GM21390 (cell line): Measurements from ENCODE around the gene DESI1.
"Not testable (repeated sequence)": the region's sequence is repeated elsewhere in the genome, so short reads cannot be mapped to it uniquely, and the experiment has no call there.

Experiments
- ATAC-seq: cut with Tn5 transposase; IDR thresholded peaks from one replicate; pipeline ENCODE4 v1.9.1; 2021; ENCODE audit not compliant: unreplicated experiment

Gene DESI1

DNA sequence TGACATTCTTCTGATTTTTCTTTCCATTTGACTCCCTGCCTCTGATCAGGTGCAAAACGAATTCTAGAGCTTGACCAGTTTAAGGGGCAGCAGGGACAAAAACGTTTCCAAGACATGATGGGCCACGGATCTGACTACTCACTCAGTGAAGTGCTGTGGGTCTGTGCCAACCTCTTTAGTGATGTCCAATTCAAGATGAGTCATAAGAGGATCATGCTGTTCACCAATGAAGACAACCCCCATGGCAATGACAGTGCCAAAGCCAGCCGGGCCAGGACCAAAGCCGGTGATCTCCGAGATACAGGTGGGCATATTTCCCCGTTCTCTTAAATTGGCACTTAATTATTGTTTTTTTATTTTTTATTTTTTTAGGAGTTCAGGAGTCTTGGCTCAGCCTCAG, 15.6 kb upstream of the DESI1 start:
- no peak for ATAC-seq

DNA sequence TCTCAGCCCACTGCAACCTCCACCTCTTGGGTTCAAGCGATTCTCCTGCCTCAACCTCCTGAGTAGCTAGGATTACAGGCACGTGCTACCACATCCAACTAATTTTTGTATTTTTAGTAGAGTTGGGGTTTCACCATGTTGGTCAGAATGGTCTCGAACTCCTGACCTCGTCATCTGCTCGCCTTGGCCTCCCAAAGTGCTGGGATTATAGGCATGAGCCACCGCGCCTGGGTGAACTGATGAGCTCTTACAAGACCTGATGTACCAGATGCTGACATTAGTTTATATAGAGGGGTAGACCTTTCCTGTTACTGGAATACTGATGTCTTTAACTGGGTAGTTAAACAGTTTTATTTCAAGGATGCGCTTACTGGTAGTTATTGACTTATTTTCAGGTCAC, 13.8 kb upstream of the DESI1 start:
- not testable (repeated sequence) for ATAC-seq

DNA sequence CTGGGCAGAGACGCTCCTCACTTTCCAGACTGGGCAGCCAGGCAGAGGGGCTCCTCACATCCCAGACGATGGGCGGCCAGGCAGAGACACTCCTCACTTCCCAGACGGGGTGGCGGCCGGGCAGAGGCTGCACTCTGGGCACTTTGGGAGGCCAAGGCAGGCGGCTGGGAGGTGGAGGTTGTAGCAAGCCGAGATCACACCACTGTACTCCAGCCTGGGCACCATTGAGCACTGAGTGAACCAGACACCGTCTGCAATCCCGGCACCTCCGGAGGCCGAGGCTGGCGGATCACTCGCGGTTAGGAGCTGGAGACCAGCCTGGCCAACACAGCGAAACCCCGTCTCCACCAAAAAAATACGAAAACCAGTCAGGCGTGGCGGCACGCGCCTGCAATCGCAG, 10.8 kb upstream of the DESI1 start:
- ATAC-seq = not testable (repeated sequence)

DNA sequence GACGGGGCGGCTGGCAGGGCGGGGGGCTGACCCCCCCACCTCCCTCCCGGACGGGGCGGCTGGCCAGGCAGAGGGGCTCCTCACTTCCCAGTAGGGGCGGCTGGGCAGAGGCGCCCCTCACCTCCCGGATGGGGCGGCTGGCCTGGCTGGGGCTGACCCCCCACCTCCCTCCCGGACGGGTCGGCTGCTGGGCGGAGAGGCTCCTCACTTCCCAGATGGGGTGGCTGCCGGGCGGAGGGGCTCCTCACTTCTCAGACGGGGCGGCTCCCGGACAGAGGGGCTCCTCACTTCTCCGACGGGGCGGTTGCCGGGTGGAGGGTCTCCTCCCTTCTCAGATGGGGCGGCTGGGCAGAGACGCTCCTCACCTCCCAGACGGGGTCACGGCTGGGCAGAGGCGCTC, 10.3 kb upstream of the DESI1 start:
- ATAC-seq = not testable (repeated sequence)

DNA sequence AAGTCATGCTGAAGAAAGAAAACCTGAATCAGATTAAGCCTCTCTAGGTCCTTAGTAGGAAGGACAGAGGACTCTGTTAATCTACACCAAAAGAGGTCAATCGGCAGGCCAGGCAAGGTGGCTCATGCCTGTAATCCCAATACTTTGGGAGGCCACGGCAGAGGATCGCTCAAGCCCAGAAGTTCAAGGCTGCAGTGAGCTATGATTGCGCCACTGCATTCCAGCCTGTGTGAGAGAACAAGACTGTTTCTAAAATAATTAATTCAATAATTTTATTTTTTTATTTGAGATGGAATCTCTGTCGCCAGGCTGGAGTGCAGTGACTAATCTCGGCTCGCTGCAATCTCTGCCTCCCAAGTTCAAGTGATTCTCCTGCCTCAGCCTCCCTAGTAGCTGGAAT, 4.7 kb upstream of the DESI1 start:
- no peak for ATAC-seq

DNA sequence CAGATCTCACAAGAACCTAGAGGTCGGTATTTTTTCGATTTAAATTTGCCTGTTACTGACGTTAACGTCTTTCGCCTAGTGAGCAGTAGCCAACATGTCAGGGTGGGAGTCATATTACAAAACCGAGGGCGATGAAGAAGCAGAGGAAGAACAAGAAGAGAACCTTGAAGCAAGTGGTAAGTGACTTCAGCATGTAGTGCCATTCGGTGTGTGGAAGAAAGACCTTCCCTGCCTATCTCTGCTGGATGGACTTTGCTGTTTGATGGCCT, 1.0 kb upstream of the DESI1 start:
- no peak for ATAC-seq

DNA sequence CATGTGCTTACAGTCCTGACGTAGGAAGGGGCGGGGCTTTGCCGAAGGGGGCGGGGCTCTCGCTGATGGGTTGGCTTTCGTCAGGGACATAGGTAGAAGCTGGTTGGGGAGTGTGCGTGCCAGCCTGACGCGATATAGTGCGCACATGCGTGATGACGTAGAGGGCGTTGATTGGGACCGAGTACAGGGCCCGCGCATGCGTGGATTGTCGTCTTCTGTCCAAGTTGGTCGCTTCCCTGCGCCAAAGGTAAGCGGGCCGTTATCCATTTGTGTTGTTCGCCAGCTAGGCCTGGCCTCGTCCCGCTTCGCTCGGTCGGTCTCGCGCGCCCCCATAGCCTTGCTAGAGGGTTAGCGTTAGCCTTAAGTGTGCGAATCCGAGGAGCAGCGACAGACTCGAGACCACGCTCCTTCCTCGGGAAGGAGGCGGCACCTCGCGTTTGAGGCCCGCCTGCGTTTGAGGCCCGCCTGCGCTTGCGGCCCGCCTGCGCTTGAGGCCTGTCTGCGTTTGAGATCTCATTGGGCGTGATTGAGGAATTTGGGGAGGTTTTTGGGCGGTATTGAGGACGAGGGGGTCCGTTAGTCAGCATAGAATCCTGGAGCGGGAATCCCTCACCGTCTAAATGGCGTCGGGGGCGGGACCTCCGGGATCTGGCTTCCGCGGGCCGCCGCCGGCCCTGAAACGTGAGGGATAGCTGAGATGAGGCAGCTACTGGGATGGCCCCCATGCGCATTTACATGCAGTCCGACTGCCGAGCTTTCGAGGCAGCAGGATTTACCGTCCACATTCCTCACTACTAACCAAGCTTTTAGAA, 462 bp upstream of the DESI1 start, which contains the start of gene XRCC6:
Gene XRCC6, plus strand, starts transcription at position 197 of the 812 bp plus-strand sequence. CDS start 710 bp downstream, outside the sequence.
- ATAC-seq = peak; percentile 69

DNA sequence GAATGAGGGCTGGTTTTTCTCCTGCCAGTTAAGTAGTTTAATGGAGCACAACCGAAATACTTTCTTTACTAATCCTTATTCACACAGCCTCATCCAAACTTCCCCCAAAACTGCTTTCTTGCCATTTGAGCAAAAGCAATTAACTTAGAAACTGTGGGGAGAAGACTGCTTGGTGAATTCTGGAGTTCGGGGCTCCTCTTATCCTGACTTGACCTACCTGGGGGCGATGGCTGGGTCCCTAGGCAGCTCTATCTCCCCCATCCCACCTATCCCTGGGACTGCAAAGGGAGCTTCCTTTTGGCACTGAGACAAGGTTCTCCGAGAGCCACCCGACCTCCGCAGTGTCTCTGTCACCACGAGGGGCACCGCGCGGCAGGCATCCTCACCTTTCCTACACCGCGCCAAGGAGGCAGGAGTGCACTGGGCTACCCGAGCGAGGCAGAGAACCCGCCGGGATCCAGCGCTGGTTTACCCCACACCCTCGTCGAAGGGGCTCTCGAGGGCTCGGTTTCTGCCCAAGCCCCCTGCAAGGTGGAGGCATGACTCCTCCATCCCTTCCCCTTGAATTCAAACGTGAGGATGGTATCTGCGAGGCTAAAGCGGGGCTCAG, 759 bp downstream of the DESI1 start:
- peak; percentile 25 for ATAC-seq

DNA sequence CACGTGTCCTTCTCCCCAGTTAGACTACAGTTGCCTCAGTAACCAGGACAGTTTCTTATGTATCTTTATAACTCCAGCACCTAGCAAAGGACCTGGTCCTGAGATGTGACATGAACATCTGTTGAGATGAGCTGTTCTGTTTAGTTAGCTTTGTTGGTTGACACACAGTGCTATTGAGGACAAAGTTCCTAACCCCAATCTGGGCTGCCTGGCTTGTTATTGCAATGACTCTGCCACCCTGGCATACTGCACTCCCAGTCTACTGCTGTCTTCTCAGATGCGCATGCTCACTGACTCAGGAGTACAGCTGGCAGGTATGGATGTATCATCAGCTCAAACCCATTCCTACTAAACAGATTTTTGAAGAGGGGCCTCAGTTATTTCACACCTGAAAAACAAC, 7.4 kb downstream of the DESI1 start:
- ATAC-seq = no peak

DNA sequence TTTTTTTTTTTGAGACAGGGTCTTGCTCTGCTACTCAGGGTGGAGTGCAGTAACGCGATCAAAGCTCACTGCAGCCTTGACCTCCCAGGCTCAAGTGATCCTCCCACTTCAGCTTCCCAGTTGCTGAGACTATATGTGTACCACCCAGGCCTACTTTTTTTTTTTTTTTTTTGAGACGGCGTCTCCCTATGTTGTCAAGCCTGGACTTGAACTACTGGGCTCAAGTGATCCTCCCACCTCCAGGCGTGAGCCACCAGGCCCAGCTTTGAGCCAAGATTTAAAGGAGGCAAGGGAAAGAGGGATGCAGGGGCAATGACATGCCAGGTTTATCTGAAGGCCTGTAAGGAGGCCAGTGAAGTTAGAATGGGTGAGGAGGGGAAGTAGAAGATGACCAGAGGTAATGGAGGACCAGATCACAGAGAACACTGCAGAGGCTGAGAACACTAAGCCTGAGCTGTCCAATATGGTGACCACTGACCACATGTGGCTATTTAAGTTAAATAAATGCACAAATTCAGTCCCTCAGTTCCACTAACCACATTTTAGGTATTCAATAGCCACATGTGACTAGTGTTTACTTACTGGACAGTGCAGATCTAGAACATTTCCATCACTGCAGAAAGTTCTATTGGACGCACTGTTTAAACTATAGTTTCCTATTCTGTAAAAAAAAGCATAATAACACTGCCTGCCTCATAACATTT, 8.1 kb downstream of the DESI1 start:
- ATAC-seq = no peak

DNA sequence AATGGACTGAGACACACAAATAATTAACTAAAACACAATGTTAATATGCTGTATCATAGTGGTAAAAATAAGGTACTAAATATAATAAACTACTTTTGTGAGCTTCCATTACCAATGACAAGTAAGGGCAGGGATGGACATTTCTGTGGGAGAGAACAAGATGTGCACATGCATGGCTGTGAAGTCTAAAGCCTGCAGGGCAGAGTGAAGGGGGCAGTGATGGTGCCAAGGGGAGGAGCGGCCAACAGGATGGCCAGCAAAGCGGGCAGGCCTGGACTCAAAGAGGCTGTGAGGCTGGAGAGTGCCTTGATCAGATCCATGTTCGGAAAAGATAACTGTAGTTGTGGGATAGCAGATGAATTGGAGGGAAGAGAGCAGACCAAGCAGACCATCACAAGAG, 12.5 kb downstream of the DESI1 start:
- ATAC-seq = no peak

DNA sequence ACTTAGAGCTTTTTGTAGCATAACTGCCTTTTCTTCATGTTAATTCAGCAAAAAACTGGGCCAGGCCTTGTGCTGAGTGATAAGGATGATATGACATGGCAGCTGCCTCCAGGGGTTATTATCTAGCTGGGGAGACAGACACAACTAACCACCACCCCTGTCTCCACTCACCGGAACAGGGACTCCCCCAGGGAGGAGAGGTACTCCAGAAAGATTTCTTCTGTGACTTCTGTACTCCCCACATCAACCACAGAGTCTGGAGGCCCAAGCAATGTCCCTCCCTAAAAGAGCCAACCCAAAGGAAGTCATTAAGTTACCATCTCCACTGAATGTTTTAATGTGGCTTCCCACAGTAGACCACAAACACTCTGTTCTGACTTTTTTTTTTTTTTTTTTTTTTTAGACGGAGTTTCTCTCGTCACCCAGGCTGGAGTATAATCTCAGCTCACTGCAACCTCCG, 16.9 kb downstream of the DESI1 start:
- ATAC-seq = peak; percentile 60

DNA sequence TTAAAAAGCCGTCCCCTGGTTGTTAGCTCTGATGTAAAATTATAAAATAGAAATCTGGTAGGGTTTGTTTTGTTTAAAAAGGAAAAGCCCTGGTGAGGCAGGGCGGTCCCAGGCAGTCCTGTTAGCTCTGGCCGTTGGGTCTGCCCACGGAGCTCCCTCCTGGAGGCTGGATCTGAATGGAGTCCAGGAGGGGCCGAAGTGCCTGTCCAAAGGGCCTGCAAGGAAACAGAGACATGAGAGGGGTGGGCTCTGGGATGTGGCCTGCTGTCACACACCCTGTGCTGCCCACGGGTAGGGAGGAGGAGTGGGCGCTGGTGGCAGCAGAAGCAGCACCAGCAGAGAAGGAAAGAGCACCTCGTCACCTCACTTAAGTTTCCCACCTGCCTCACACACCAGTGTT, 19.9 kb downstream of the DESI1 start:
- no peak for ATAC-seq

DNA sequence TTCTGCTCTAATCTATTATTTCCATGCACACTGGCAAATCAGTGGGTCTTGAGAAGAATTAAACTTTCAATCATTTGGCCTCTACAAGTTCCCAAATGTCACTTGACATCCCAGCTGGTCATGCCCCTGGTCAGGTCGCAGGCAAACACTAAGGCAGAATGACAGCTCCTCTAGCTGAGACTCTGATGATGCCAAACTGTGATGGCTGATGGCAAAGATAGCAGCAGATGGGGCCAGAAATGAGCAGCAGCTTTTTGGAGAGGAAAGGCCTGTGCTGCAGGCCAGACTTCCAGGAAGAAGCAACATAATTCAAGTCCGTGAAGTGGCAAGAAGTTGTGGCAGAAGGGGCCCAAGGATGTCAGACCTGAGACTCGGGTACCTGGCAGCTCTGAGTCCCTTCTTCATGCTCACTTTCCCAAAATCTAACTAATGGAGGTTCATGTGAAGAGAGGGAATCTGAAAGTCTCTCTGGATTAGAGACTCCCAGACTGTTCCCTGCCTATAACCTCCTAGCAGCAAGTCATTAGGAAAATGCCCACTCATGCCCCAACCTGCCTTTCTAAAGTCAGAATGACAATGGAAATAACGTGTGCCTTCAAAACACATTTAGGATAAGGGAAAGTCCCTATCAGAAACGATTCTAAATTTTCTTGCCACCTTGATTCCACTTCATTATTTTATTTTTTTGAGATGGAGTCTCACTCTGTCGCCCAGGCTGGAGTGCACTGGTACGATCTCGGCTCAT, 21.8 kb downstream of the DESI1 start:
- ATAC-seq = no peak

DNA sequence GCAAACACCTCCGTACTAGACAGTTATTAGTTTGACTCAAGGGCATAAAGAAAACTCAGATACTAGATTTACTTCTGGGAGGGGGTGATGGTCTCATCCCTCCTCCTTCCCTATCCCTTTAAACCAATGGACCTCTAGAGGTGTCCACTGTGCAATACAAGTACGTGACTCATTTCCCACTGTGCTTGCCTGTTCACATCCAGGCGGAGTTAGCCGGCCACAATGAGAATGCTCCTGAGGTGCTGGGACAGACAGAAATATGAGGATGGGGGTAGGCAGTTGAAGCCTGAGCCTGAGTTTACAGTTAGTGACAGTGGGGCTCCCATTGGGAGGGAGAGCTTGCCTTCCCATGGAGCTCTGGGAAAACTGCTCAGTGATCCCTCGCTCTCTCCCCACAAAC, 22.8 kb downstream of the DESI1 start:
- no peak for ATAC-seq

DNA sequence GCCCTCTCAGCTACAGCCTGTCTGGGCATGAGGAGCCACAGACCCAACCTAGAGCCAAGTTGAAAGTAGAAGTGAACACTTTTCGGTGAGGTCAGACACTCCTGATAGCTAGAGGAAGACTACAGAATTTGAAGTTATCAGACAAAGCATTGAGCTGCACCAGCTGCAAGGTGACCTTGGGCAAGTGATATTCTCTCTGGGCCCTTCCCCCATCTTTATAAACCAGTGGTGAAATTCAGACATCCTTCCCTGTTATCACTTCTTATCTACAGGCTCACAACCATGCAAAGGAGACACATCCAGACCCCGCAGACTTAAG, 23.2 kb downstream of the DESI1 start:
- no peak for ATAC-seq

DNA sequence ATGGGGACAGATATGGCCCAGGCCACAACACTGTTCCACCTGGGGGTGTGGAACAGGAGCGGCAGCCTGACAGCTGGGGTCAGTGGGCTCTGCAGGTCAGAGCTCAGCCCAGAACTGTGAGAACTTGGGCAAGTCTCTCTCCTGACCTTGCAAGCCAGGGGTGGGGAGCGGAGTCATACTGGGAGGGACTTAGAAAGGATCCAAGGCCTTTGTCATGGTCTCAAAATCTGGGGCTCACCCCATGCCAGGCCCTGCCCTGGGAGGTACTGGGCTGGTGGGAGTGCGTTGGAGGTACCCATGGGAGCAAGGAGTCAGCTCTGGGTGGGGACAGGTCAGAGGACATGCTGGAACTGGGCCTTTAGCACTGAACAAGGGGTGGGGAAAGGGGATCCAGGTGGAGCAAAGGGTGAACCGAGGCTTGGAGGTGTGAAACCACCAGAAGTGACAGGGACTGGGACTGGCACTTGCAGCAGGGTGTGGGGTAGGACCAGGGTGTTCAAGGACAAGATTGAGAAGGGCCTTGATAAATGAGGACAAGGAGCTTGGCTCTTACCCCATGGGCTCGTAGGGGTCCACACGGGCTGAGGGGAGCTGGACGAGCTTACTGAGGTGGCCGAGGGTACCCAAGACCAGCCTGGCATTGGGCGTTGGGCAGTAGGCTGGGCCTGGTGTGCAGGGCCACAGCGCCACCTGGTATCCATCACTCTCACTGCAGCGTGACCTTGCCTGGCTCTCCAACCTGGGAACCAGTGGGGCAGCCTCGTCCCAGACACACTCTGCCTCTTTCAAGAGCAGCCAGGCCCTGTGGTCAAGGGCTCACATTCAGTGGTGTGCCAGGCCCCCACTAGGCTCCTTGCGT, 23.8 kb downstream of the DESI1 start:
- ATAC-seq = no peak

DNA sequence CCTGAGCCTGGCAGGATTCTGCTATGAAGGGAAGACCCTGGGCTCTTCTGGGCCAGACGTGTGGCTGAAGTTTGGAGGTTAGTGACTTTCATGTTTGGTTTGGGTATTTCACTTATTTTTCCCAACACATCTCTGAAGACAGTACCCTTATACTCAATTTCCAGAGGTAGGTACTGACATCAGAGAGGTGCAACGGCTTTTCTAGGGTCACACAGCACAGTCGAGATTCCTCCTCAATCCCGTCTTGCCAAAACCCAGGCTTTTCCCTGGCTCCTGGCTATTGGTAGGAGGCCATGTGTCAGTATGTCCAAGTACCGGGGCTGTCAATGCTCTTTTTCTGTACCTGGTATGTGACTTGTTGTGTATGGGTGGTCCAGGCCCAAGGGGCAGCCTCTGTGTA, 25.1 kb downstream of the DESI1 start:
- no peak for ATAC-seq

DNA sequence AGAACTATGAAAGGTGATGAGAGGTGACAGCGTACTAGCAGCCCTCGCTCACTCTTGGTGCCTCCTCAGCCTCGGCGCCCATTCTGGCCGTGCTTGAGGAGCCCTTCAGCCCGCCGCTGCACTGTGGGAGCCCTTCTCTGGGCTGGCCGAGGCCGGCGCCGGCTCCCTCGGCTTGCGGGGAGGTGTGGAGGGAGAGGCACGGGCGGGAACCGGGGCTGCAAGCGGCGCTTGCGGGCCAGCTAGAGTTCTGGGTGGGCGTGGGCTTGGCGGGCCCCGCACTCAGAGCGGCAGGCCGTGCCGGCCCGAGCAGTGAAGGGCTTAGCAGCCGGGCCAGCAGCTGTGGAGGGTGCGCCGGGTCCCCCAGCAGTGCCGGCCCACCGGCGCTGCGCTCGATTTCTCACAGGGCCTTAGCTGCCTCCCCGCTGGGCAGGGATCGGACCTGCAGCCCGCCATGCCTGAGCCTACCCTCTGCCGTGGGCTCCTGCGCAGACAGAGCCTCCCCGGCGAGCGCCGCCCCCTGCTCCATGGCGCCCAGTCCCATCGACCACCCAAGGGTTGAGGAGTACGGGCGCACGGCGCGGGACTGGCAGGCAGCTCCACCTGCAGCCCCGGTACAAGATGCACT, 27.4 kb downstream of the DESI1 start:
- not testable (repeated sequence) for ATAC-seq
